Stimulated activated CD8-positive, alpha-beta memory T cell treated with anti-CD3 and anti-CD28 coated beads, Interleukin-7, amount 100 ng/mL, for 4 hours (primary cell): ENCODE data around the gene DDX27.
"Not testable (repeated sequence)": the region's sequence is repeated elsewhere in the genome, so short reads cannot be mapped to it uniquely, and the experiment has no call there.

Experiments used
- DNase-seq, 2 donors: peaks; one replicate each; pipeline ENCODE4 v3.0.0-alpha.2; 2020; ENCODE audit warnings: low read depth in 2 of 2

Gene DDX27

GRCh38 chr20:49207076-49207475, 12.1 kb upstream of the DDX27 start:
- DNase-seq: no peak

- no peak for DNase-seq
Measured at GRCh38 chr20:49210101-49210756, 9.0 kb upstream of the DDX27 start.

GRCh38 chr20:49210757-49211110, 8.5 kb upstream of the DDX27 start:
- DNase-seq: no peak

GRCh38 chr20:49214571-49214970, 4.6 kb upstream of the DDX27 start:
- DNase-seq: no peak

- DNase-seq: no peak
Measured at GRCh38 chr20:49215232-49215631, 4.0 kb upstream of the DDX27 start.

GRCh38 chr20:49216991-49217578, 2.1 kb upstream of the DDX27 start:
- peak; percentile 80 to 90 for DNase-seq

- DNase-seq: not testable (repeated sequence)
Measured at GRCh38 chr20:49218739-49219090, 501 bp upstream of the DDX27 start.

- DNase-seq: no peak
Measured at GRCh38 chr20:49219924-49220831, 962 bp downstream of the DDX27 start.

GRCh38 chr20:49225896-49226295, 6.7 kb downstream of the DDX27 start:
- DNase-seq: no peak

GRCh38 chr20:49228676-49229075, 9.5 kb downstream of the DDX27 start:
- no peak for DNase-seq

GRCh38 chr20:49229381-49229780, 10.2 kb downstream of the DDX27 start:
- no peak for DNase-seq

- no peak for DNase-seq
Measured at GRCh38 chr20:49230021-49230420, 10.8 kb downstream of the DDX27 start.

- no peak for DNase-seq
Measured at GRCh38 chr20:49230561-49231133, 11.4 kb downstream of the DDX27 start.

- DNase-seq: no peak
Measured at GRCh38 chr20:49231471-49231870, 12.3 kb downstream of the DDX27 start.

GRCh38 chr20:49233226-49233625, 14.0 kb downstream of the DDX27 start:
- no peak for DNase-seq

GRCh38 chr20:49234831-49235230, 15.6 kb downstream of the DDX27 start:
- DNase-seq: no peak

- DNase-seq: no peak
Measured at GRCh38 chr20:49236301-49236700, 17.1 kb downstream of the DDX27 start.

GRCh38 chr20:49237531-49237930, 18.3 kb downstream of the DDX27 start:
- DNase-seq: no peak

- no peak for DNase-seq
Measured at GRCh38 chr20:49245921-49246740, 26.9 kb downstream of the DDX27 start.

GRCh38 chr20:49247169-49247723, 28.0 kb downstream of the DDX27 start:
- no peak for DNase-seq

GRCh38 chr20:49247792-49248191, 28.6 kb downstream of the DDX27 start:
- no peak for DNase-seq
